Measurements from ENCODE around the gene POU2AF1.
"Not testable (repeated sequence)": the region's sequence is repeated elsewhere in the genome, so short reads cannot be mapped to it uniquely, and the experiment has no call there.

Gene POU2AF1

GRCh38 chr11:111397034-111397433 lies 18.0 kb upstream of the POU2AF1 start:
- Histone ChIP-seq H3K9me3 (ENCODE audit: control insufficient read depth, insufficient read depth, low read depth, low read length) (no peaks in the 10 kb centered on the region), H3K27ac (ENCODE audit: low read depth, low read length) (no peak overlapping the region), H3K4me3 (ENCODE audit: low read depth, low read length) (no peak overlapping the region), H3K9ac (ENCODE audit: low read length) (no peak overlapping the region), H3K36me3 (ENCODE audit: control insufficient read depth, insufficient read depth, low read length) (no peaks in the 10 kb centered on the region), H3K4me1 (ENCODE audit: control insufficient read depth, insufficient read depth, low read length) (no peaks in the 10 kb centered on the region), H3K27me3 (ENCODE audit: control insufficient read depth, insufficient read depth, low read length) (no peaks in the 10 kb centered on the region)

GRCh38 chr11:111395749-111396148 lies 16.7 kb upstream of the POU2AF1 start:
- no peaks in the 10 kb centered on the region for H3K9me3 ChIP-seq (ENCODE audit: control insufficient read depth, insufficient read depth, low read depth, low read length)
- H3K9ac ChIP-seq (ENCODE audit: low read length): no peak overlapping the region
- H3K36me3 ChIP-seq (ENCODE audit: control insufficient read depth, insufficient read depth, low read length): no peaks in the 10 kb centered on the region
- no peaks in the 10 kb centered on the region for H3K4me1 ChIP-seq (ENCODE audit: control insufficient read depth, insufficient read depth, low read length)
- no peak overlapping the region for H3K27ac ChIP-seq (ENCODE audit: low read depth, low read length)
- no peak overlapping the region for H3K4me3 ChIP-seq (ENCODE audit: low read depth, low read length)
- H3K27me3 ChIP-seq (ENCODE audit: control insufficient read depth, insufficient read depth, low read length): no peaks in the 10 kb centered on the region

GRCh38 chr11:111395081-111395480 lies 16.0 kb upstream of the POU2AF1 start:
- Histone ChIP-seq H3K4me1 (ENCODE audit: control insufficient read depth, insufficient read depth, low read length) (no peaks in the 10 kb centered on the region), H3K36me3 (ENCODE audit: control insufficient read depth, insufficient read depth, low read length) (no peaks in the 10 kb centered on the region), H3K27ac (ENCODE audit: low read depth, low read length) (no peak overlapping the region), H3K9ac (ENCODE audit: low read length) (no peak overlapping the region), H3K4me3 (ENCODE audit: low read depth, low read length) (no peak overlapping the region), H3K9me3 (ENCODE audit: control insufficient read depth, insufficient read depth, low read depth, low read length) (no peaks in the 10 kb centered on the region), H3K27me3 (ENCODE audit: control insufficient read depth, insufficient read depth, low read length) (no peaks in the 10 kb centered on the region)

DNA sequence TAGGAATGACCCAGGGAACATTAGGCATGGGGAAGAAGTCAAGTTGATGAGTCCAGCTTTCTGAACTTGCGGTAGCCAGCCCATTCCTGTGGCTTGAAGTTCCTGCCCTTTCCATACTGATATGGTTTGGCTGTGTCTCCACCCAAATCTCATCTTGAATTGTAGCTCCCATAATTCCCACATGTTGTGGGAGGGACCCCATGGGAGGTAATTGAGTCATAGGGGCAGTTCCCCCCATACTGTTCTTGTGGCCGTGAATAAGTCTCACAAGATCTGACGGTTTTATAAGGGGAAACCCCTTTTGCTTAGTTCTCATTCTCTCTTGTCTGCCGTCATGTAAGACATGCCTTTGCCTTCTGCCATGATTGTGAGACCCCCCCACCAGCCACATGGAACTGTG lies 15.1 kb upstream of the POU2AF1 start:
- not testable (repeated sequence) for H3K9ac ChIP-seq (ENCODE audit: low read length); H3K27me3 ChIP-seq (ENCODE audit: control insufficient read depth, insufficient read depth, low read length)

GRCh38 chr11:111393585-111393984 lies 14.5 kb upstream of the POU2AF1 start:
- no peaks in the 10 kb centered on the region for H3K36me3 ChIP-seq (ENCODE audit: control insufficient read depth, insufficient read depth, low read length)

More for the DNA sequence above, 15.1 kb upstream of the POU2AF1 start:
- H3K4me3 ChIP-seq (ENCODE audit: low read depth, low read length); H3K9me3 ChIP-seq (ENCODE audit: control insufficient read depth, insufficient read depth, low read depth, low read length); H3K27ac ChIP-seq (ENCODE audit: low read depth, low read length); H3K4me1 ChIP-seq (ENCODE audit: control insufficient read depth, insufficient read depth, low read length); H3K36me3 ChIP-seq (ENCODE audit: control insufficient read depth, insufficient read depth, low read length): not testable (repeated sequence)

DNA sequence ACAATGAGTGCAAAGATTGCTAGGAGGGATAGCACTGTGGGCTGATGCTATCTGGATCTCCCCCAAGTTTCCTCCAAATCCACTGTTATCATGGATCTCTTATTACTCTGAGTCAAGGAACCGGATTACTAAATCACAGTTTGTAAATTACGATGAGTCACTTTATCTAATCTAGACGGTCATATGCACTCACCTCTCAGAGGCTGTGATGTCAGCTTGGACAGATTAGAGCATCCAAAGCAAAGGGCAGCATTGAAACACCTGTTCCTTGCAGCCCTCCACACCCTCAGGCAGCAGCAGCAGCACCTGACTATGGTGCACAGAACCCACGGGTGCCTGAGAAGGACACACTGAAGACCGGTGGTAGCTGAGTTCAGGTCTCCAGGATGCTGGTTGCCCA lies 14.0 kb upstream of the POU2AF1 start:
- no peaks in the 10 kb centered on the region for H3K9me3 ChIP-seq (ENCODE audit: control insufficient read depth, insufficient read depth, low read depth, low read length)
- no peak overlapping the region for H3K27ac ChIP-seq (ENCODE audit: low read depth, low read length)
- H3K4me1 ChIP-seq (ENCODE audit: control insufficient read depth, insufficient read depth, low read length): no peaks in the 10 kb centered on the region
- no peaks in the 10 kb centered on the region for H3K27me3 ChIP-seq (ENCODE audit: control insufficient read depth, insufficient read depth, low read length)
- no peak overlapping the region for H3K4me3 ChIP-seq (ENCODE audit: low read depth, low read length)
- H3K9ac ChIP-seq (ENCODE audit: low read length): no peak overlapping the region
- no peaks in the 10 kb centered on the region for H3K36me3 ChIP-seq (ENCODE audit: control insufficient read depth, insufficient read depth, low read length)

More at GRCh38 chr11:111393585-111393984, 14.5 kb upstream of the POU2AF1 start:
- no peaks in the 10 kb centered on the region for H3K4me1 ChIP-seq (ENCODE audit: control insufficient read depth, insufficient read depth, low read length)
- no peak overlapping the region for H3K27ac ChIP-seq (ENCODE audit: low read depth, low read length)
- H3K9me3 ChIP-seq (ENCODE audit: control insufficient read depth, insufficient read depth, low read depth, low read length): no peaks in the 10 kb centered on the region
- no peaks in the 10 kb centered on the region for H3K27me3 ChIP-seq (ENCODE audit: control insufficient read depth, insufficient read depth, low read length)
- H3K4me3 ChIP-seq (ENCODE audit: low read depth, low read length): no peak overlapping the region
- no peak overlapping the region for H3K9ac ChIP-seq (ENCODE audit: low read length)

- Histone ChIP-seq H3K9me3 (ENCODE audit: control insufficient read depth, insufficient read depth, low read depth, low read length) (no peaks in the 10 kb centered on the region), H3K27ac (ENCODE audit: low read depth, low read length) (no peak overlapping the region), H3K4me1 (ENCODE audit: control insufficient read depth, insufficient read depth, low read length) (no peaks in the 10 kb centered on the region), H3K36me3 (ENCODE audit: control insufficient read depth, insufficient read depth, low read length) (no peaks in the 10 kb centered on the region), H3K27me3 (ENCODE audit: control insufficient read depth, insufficient read depth, low read length) (no peaks in the 10 kb centered on the region), H3K9ac (ENCODE audit: low read length) (no peak overlapping the region), H3K4me3 (ENCODE audit: low read depth, low read length) (no peak overlapping the region)
Observed at GRCh38 chr11:111392552-111392951, 13.5 kb upstream of the POU2AF1 start.

- Histone ChIP-seq H3K9ac (ENCODE audit: low read length) (no peak overlapping the region), H3K27me3 (ENCODE audit: control insufficient read depth, insufficient read depth, low read length) (no peaks in the 10 kb centered on the region), H3K36me3 (ENCODE audit: control insufficient read depth, insufficient read depth, low read length) (no peaks in the 10 kb centered on the region), H3K4me1 (ENCODE audit: control insufficient read depth, insufficient read depth, low read length) (no peaks in the 10 kb centered on the region), H3K9me3 (ENCODE audit: control insufficient read depth, insufficient read depth, low read depth, low read length) (no peaks in the 10 kb centered on the region), H3K4me3 (ENCODE audit: low read depth, low read length) (no peak overlapping the region), H3K27ac (ENCODE audit: low read depth, low read length) (no peak overlapping the region)
Observed at GRCh38 chr11:111391328-111392124, 12.5 kb upstream of the POU2AF1 start.

DNA sequence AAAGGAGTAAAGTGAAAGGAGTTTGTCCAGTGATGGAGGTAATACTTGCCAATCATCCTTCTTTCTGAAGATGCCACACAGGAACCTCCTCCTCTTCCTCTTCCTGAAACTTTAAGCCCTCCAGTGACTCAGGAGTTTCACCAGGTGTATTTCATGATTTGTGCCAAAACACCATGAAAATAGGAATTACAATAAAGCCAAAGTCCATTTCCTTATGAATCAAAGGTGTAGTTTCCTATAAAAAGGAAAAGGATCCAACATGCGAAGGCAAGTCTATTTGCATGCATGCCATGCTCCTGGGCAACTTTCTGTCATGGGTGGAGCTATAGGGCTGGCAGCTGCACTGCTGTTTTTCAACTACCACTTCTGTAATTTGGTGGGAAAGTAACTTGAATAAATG lies 9.8 kb upstream of the POU2AF1 start:
- Histone ChIP-seq H3K4me3 (ENCODE audit: low read depth, low read length) (no peak overlapping the region), H3K9me3 (ENCODE audit: control insufficient read depth, insufficient read depth, low read depth, low read length) (no peaks in the 10 kb centered on the region), H3K27me3 (ENCODE audit: control insufficient read depth, insufficient read depth, low read length) (no peaks in the 10 kb centered on the region), H3K4me1 (ENCODE audit: control insufficient read depth, insufficient read depth, low read length) (no peaks in the 10 kb centered on the region), H3K9ac (ENCODE audit: low read length) (no peak overlapping the region), H3K36me3 (ENCODE audit: control insufficient read depth, insufficient read depth, low read length) (no peaks in the 10 kb centered on the region), H3K27ac (ENCODE audit: low read depth, low read length) (no peak overlapping the region)

DNA sequence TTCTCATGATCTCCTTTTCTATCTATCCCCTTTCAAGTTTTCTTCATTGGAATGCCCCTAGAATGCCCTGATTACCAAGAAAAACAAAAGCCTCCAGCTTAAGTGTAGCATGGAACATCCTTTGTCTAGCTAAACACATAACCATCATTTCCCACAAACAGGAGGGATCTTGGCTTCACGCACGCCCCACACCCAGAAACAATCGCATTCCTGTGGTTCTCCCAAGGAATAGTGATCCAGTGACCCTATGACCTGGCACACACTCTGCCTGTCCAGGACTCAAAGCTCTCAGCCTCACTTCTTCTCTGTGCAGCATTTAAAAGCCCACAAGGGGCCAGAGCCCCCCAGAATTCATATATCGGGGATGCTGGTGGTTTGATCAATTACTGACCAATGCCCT lies 9.3 kb upstream of the POU2AF1 start:
- Histone ChIP-seq H3K27ac (ENCODE audit: low read depth, low read length) (no peak overlapping the region), H3K9ac (ENCODE audit: low read length) (no peak overlapping the region), H3K27me3 (ENCODE audit: control insufficient read depth, insufficient read depth, low read length) (no peaks in the 10 kb centered on the region), H3K9me3 (ENCODE audit: control insufficient read depth, insufficient read depth, low read depth, low read length) (no peaks in the 10 kb centered on the region), H3K4me1 (ENCODE audit: control insufficient read depth, insufficient read depth, low read length) (no peaks in the 10 kb centered on the region), H3K4me3 (ENCODE audit: low read depth, low read length) (no peak overlapping the region), H3K36me3 (ENCODE audit: control insufficient read depth, insufficient read depth, low read length) (no peaks in the 10 kb centered on the region)

GRCh38 chr11:111387363-111387762 lies 8.3 kb upstream of the POU2AF1 start:
- no peaks in the 10 kb centered on the region for H3K4me1 ChIP-seq (ENCODE audit: control insufficient read depth, insufficient read depth, low read length)
- H3K27me3 ChIP-seq (ENCODE audit: control insufficient read depth, insufficient read depth, low read length): no peaks in the 10 kb centered on the region
- no peaks in the 10 kb centered on the region for H3K36me3 ChIP-seq (ENCODE audit: control insufficient read depth, insufficient read depth, low read length)
- H3K4me3 ChIP-seq (ENCODE audit: low read depth, low read length): no peak overlapping the region
- H3K27ac ChIP-seq (ENCODE audit: low read depth, low read length): no peak overlapping the region
- no peaks in the 10 kb centered on the region for H3K9me3 ChIP-seq (ENCODE audit: control insufficient read depth, insufficient read depth, low read depth, low read length)
- no peak overlapping the region for H3K9ac ChIP-seq (ENCODE audit: low read length)
